ENCODE data around the gene CACNA2D4.

DNA sequence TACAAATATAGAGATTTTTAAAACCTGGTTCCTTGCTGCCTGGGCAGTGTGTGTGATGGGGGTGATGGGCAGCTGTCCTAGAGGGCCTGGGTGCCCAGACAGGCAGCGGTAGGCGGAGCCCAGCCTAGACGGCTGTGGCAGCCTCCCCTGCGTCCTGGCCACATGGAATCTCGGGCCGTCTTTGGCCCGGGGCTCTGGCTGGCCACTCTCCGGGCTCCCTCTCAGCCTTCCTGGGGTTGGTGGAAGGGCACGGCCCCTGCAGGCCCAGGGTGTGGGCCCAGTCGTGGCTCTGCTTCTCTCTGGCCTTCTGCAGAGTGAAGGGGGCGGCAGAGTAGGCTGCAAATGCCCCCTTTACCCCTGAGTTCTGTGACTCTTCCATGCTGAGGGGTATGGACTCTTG is 95.8 kb downstream of the CACNA2D4 start:
- TF ChIP-seq, protein P1, sequence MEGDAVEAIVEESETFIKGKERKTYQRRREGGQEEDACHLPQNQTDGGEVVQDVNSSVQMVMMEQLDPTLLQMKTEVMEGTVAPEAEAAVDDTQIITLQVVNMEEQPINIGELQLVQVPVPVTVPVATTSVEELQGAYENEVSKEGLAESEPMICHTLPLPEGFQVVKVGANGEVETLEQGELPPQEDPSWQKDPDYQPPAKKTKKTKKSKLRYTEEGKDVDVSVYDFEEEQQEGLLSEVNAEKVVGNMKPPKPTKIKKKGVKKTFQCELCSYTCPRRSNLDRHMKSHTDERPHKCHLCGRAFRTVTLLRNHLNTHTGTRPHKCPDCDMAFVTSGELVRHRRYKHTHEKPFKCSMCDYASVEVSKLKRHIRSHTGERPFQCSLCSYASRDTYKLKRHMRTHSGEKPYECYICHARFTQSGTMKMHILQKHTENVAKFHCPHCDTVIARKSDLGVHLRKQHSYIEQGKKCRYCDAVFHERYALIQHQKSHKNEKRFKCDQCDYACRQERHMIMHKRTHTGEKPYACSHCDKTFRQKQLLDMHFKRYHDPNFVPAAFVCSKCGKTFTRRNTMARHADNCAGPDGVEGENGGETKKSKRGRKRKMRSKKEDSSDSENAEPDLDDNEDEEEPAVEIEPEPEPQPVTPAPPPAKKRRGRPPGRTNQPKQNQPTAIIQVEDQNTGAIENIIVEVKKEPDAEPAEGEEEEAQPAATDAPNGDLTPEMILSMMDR (IDR thresholded peaks at IDR 0.05), result no peak
- TF ChIP-seq POLR2A (IDR thresholded peaks at IDR 0.05) (no peak), EP300 (IDR thresholded peaks at IDR 0.05) (no peak)

All from sigmoid colon (tissue), 4 donors.